HCEC 1CT (cell line): ENCODE measurements around the gene RARB.

Experiments used
- DNase-seq: peaks from one replicate; pipeline ENCODE4 v3.0.0-alpha.2; 2017

The RARB gene

DNA sequence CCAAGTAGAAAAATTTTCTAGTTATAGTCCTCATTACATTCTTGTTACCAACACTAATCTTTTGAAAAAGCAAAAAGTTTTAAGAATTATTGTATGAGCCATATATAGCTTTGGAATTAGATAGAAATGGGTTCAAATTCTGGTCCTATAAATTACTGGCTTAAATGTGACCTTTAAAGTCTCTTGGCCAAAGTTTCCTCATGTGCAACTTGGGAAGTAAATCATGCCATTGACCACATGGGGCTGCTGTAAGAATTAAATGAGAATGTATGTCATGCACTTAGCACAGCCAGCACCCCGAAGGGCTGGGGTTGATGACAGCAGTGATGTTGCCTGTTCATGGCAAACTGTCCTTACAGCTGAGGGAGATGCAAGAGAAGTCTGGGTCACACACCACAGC is 128.4 kb downstream of the RARB start:
- peak; percentile 40 for DNase-seq

DNA sequence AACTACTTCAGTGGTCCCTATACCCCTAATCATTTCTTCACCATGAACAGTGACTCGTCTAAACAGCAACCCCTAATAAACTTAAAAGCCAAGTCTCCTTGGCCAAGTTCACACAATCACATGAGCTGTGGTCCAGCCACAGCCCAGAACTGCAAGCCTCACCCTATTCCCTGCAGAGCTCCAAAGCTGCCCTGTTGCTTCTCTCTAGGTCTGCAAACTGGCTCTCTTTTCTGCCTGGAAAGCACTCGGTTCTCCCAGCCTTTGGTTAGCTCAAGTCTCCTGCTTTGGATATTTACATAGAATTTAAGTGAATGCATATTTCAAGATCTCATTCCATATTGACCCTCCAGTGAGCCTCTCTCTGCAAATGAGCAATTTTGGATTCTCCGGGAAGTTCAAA is 129.6 kb downstream of the RARB start:
- DNase-seq: no peak

DNA sequence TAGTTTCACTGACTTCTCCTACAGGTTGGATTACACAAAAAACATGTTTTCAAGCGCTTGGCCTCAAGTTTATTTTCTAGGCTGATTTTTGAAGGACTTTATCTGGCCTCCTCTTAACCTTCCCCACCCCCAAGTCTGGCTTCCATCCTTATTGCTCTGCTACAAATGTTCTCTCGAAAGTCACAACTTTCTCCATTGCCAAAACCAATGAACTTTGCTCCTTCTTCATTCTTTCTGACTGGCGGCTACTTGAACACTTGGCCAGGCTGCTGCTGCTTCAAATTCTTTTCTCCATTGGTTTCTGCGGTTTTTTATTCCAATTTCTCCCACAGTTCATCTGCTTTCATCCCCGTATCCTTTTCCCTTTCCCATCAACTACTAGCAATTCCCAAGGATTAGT is 130.1 kb downstream of the RARB start:
- no peak for DNase-seq

DNA sequence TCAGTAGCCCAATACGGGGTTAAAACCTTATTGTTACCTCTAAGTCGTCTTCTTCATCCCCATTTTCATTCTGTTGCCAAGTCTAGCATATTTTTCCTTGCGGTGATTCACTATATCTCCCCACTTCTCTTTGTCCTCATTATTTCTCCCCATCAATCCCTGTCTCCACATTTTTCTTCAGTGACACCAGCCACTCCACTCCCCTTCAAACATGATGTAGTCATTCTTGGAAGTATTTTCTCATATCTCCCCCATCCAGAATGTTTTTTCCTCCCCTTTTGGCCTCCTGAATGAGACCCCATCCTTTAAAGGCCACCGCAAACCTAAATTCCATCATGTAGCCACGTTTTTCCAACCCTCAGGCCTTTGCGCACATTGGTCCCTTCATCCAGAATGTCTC is 130.7 kb downstream of the RARB start:
- no peak for DNase-seq

DNA sequence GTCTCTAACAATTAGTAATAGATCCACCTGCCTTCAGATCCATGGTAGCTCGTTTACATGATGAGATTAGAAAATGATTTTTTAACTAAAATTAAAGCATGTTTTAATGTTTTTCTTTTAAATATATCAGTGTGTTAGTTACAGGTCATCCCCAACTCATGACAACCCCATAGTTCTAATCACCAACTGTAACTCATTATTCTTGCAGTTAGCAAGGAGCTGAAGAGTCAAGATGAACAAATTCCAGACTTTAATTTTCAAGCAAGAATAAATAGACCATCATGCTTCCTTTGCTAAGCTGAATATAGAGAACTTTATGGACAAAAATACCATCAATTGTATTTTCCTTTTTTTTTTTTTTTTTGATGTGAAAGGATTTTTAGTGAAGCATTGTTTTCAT is 135.5 kb downstream of the RARB start:
- DNase-seq: peak; percentile 26

DNA sequence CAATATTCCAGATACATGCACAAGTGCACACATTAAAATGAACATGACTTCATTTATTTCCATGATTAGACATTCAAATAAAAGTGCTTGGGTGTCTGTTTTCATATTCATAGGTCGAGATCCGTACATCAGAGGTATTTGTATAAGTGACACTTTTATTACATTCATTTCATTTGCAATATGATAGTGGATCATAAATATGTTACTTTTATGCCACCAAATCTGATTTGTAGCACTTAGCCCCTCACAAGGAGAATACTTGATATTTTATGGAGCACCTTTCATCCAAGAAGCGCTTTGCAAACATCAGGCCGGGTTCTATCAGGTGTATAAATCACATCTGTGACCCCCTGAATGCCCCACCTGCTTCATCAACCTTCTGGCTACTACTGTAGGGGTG is 136.0 kb downstream of the RARB start:
- DNase-seq: no peak

DNA sequence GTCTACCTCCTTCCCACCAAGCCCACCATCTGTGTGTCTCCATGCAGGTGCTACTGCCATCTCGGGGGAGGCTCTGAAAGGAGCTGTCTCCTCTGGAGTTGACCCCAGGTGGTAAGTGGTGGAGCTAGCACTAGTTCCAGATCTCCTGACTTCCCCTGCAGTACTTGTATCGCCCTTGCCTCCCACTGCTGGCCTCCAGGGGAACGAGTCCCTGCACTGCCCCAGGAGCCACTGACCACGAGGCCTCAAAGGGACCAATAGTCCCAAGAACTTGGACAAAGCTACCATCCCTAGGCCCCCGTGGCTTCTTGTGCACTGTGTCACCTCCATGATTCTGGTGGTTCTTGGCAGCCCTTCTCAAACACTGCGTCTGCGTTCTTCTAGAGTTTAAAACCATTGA is 137.7 kb downstream of the RARB start:
- no peak for DNase-seq

DNA sequence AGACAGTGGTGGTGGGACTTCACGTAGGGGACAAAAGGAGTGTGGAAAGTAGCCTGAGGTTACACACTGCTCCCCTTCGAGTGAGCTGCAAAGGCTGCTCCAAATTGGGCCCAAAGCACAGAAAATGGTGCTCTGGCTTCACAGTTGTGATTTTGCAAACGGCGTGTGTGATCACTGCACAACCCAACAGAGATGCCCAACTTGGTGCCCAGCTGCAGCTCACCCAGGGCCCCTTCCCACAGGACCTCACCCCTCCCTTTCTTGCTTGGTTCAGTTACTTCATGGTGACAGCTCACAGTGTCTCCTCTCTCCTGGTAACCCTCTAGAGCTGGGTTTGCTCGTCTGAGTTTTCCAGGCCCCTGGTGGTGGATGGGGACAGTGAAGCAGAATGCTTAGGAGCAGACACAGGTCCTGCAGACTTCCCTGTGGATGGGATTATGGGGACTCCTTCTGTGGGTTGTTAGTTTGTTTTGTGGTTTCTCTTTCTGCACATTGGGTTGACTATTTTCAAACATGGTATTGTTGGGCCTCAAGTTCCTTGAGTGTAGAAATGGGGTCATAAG is 138.4 kb downstream of the RARB start:
- DNase-seq: no peak

DNA sequence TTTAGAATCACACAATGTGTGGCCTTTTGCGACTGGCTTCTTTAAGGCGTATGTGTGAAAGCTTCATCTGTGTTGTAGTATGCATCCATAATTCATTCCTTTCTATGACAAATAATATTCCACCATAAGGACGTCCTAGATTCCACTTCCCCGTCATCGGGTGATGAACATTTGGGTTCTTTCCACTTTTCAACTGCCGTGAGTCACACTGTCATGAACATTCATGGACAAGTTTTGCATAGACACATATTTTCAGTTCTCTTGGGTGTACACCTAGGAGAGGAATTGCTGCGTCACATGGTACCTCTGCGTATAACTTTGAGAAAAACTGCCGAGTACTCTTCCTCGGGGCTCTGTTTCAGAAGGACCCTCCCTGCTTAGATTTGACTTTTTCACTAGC is 139.3 kb downstream of the RARB start:
- DNase-seq: no peak

DNA sequence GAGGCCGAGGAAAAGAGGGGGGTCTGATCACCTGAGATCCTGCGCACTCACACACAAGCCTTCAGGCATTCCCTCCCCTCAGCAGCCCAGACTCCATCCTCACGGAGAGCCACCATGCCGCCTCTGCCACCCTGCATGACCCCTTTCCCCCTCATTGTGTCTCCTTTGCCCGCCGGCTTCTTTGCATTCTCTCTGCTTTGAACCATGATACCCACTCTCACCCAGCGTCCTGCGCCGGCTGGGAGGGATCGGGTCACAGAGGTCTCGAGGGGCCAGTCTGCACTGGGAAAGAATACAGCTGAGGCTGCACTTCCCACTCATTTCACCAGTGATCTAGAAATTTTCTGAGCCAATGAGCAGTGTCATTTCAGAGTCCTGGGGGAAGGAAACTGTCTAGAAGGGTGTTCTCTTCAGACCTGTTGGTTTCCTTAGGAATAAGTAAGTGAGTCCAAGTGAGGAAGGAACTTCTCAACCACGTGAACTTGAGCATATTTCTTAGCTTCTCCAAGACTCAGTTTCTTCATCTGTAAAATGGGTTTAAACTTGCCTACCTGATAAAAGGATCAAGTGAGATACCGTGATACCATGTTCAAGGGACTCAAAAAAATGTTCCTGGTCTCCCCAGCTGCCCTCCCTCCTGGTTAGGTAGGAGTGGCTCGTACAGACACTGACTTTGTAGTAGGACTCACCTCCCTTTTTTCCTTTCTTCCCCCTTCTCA is 139.9 kb downstream of the RARB start:
- DNase-seq: no peak

DNA sequence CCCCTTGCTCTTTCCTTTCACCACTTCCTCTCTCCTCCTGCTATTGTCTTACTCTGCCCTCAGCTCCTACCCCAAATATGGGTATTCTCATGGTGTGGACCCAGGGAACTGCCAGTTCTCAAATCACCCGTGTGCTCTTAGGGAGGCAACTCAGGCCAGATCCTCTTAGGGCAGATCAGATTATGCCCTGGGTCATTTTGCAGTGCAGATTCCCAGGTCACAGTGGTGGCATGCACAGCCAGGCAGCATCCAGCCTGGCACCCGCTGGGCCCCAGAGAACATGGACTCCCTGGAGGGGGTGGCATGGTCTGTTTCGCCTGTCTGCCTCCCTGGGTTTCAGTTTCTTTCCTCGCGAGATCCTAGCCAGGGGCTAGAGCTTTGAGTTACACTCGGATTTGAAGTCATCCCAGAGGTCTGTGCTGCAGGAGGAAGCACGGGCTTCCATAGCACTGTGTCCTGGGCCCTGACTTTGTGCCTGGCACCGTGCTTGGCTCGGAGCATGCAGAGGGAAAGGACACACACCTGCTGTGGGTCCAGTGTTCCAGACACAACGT is 140.5 kb downstream of the RARB start:
- DNase-seq: no peak

DNA sequence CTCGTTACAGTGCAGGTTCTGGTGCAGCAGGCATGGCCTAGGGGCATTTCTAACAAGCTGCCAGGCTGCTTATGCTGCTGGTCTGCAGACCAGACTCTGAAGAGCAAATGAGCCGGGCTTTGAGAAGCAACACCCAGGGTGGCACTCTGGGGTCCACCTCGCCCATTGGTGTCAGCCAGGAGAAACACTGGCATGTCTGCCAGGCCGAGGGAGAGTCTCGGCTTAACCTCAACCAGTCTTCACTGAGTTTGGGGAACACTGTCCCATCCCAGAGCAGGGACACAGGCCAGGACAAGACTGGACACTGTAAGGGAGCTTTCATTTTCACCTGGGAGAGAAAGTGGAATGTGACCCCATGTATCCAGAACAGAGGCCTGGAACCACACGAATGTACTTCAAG is 143.2 kb downstream of the RARB start:
- no peak for DNase-seq

DNA sequence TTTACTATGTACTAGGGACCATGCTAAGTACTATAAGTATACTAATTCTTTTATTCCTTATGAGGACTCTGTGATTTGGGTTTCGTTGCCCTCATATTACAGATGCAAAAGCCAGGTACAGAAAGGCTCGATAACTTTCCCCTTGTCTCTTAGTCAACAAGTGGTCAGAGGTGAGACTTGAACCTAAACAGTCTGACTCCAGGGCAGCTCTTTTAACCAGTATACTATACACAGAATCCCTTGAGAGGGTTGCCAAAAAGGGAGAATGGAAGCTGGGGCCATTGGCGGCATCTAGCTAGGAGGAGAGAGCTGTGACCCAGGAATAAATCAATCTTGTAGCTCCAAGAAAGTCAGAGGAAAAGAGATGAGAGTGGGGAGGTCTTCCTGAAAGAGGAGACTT is 144.3 kb downstream of the RARB start:
- DNase-seq: no peak

DNA sequence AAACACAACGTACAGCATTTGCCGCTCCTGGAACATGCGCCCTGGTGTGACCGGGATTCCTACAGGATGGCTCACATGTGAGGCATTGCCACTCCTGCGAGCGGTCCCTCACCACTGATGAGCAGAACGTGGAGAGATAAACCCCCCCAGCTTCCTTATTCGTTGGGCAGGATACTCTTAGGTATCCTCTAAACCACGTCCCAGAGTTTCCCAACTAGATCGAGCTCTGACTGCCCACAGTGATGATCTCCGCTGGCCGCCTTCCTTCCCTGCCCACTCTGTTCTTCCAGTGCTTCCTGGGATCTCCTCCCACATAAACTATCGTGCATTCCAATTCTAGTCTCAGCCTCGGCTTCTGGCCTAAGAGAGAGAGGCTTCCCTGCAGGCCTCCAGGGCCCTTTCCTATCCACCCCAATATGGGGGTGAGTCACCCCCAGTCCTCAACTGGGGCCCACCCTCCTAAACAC is 144.9 kb downstream of the RARB start:
- peak; percentile 30 for DNase-seq

DNA sequence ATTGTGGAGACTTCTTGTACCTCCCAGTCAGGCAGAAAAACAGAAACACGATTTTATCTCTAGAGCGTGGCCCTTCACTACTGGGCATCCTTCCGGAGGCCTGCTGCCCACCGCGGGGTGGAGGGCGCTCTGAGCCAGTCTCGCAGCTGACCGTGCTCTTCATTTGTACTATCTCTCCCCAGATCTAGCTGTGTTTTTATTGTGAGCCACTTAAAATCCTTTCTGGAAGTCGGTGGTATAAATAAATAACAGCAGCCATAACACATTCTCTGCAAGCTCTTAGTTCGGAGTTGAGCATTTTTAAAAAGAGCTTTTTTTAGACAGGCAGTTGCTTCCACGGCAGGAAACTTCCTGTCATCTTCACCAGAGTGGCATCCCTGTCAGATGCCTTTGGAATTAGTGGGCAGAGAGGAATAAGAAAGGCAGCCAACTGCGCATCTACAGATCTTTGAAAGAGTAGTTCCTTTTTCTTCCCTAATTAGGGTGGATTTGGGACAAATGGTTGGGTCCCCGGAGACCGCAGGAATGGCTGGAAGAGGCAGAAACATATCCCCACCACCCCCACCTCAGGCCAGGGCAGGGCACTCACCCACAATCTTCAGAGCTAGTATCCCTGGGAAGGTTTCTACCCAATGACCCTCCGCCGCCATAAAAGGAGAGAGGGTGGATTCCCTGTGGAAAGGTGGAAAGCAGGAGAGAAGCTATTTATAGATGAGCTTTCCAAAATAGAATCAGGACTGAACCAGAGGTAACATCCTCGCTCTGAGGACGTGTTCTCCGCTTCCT is 145.5 kb downstream of the RARB start:
- DNase-seq: peak; percentile 58

DNA sequence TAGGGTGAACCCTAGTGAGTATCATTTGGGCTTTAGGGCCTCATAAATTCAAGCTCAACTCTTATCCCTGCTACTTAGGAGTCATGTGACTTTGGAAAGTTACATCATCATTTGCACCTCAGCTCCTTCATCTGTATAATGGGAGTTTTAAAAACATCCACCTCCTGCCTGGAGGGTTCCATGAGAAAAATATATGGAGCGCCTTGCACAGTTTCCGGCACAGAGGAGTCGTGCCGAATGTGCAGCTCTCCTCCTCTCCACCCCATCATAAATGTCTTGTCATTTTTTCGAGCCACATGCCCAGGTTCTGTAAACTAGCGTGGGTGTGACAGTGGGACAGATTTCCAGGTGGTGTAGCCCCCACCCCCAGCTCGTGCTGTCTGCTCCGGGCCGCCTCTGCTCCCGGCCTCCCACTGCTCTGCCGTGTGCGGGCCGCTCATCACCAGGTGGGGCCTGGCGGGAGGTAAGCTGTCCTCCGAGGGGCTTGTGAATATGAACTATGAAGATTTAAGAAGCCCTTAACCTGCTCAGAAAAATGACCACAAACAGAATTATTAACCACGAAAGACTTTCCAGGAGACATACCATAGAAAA is 146.2 kb downstream of the RARB start:
- no peak for DNase-seq

DNA sequence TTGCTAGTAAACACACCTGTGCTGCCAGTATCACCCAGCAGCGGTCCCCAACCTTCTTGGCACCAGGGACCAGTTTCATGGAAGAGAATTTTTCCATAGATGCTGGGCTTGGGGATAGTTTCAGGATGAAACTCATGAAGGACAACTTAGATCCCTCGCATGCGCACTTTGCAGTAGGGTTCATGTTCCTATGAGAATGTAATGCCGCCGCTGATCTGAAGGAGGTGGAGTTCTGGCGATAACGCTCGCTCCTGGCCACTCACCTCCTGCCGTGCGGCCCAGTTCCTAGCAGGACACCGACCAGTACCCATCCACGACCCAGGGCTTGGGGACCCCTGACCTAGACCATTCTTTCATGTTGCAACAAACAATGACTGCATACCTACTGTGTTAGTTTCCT is 146.9 kb downstream of the RARB start:
- DNase-seq: no peak

DNA sequence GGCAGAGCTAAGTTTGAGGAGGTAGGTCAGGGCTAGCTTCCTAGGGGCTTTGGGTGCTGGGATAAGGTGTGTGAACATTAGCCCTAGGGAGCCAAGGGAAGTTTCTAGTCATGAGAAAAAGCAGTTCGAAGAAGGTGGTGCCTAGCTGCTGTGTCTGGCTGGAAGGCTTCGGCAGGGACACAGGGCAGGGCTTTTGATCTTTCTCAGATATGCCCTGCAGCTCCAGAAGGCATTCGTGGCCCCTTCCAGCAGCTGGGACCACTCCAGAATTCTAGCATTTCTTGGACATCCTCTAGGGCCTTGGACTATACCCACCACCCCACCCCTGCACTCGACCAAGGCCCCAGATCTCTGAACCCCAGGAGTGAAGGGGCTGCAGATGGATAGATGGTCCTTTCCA is 148.1 kb downstream of the RARB start:
- DNase-seq: no peak

DNA sequence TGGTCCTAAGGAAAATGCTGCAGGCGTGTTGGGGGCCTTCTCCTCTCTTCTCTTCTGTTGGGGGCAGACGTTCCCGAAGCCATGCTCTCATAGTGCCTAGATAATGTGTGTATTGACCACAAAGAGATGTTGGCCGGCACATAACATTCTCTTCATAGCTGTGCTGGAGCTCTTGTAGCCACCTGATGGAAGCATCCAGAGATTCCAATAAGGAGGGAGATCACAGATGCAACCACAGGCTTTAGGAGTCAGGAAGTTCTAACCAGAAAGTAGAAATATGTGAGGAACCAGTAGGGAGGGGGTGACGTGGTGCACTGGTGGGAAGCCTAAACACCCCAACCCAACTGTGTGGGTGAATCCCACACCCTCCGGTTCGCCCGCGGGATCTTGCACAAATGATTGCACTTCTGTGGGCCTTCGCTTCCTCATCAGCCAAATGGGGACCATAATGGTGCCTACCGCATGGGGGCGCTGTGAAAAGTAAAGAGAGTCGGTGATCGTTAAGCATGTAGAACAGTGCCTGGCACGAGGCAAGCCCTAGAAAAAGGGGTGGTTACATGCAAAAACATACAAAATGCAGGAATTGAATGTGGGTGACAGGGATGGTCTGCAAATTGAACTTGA is 148.9 kb downstream of the RARB start:
- DNase-seq: no peak

DNA sequence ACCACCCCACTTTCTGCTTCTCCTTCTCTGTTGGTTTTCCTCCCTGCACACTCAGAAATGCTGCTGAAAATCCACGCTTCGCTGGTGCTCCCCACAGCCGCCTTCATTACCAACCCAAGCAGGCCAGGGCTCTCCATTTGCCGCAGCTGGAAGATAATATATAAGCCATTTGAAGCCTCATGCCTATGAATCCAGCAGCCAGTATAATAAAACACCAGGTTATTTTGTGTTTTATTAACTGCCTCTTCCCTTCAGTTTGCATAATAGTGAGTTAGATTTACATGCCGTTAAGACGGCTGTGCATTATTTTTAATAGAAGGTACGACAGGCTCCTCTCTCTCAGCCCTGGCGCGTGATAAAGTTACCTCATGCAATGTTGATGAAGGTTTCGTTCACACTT is 150.0 kb downstream of the RARB start:
- DNase-seq: no peak

DNA sequence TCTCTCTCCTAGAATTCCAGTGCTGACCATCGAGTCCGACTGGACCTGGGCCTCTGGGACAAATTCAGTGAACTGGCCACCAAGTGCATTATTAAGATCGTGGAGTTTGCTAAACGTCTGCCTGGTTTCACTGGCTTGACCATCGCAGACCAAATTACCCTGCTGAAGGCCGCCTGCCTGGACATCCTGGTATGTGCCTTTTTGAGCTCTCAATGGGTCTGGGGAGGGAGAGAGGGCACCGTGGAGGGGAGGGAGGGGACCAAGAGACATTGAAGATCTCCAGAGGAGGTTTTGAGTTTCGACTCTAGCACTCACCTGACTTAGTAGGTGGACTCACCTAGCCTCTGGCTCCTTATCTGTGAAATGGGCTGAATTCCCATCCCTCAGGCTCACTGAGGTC is 152.5 kb downstream of the RARB start:
- no peak for DNase-seq

DNA sequence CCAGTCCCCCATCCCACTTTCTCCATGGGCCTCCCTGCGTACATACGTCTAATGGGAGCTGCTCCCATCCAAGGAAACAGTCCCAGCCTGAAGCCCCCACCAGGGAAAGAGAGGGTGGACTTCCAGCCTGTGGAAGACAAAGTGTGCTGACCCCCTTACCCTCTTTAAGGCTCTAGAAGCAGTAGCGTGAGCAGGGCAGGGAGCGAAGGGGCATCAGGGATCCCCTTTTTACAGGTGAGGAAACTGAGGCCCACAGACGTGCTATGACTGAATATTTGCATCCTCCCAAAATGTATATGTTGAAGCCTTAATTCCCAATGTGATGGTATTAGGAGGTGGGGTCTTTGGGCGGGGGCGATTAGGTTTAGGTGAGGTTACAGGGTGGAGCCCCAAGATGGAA is 153.3 kb downstream of the RARB start:
- DNase-seq: no peak

DNA sequence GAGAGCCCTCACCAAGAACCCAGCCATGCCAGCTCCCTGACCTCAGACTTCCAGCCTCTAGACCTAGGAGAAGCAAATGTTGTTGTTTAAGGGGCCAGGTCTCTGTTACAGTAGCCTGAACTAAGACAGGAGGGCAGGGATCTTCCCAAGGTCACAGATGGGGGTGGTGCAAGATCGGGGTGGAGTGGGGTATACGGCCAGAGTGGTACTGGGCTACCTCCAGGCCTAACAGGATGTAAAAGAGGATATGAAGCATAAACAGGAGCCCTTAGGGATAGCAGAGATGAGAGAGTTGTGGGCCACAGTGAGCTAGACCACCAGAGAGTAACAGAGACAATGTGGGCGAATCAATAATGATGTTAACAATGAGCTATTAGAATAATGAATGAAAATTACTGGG is 153.8 kb downstream of the RARB start:
- no peak for DNase-seq
